DLD1 (cell line): ENCODE data around the gene ST3GAL3.

Source experiments
- in situ Hi-C: cut with HindIII; loops from 2 replicates; pipeline ENCODE4 v1.10.0; 2017; ENCODE audit warnings: low sequenced_read_pairs

The ST3GAL3 gene

GRCh38 chr1:43871181-43871910 is 164.0 kb downstream of the ST3GAL3 start:
- in situ Hi-C loops = no loop called here

- in situ Hi-C loops = no loop called here
These were observed 164.9 kb downstream of the ST3GAL3 start for GRCh38 chr1:43872280-43872679.

- in situ Hi-C loops = no loop called here
These were observed 166.5 kb downstream of the ST3GAL3 start for GRCh38 chr1:43873851-43874250.

- in situ Hi-C loops = no loop called here
These were observed 167.4 kb downstream of the ST3GAL3 start for GRCh38 chr1:43874716-43875115.

- in situ Hi-C loops = no loop called here
These were observed 168.0 kb downstream of the ST3GAL3 start for GRCh38 chr1:43875331-43875730.

GRCh38 chr1:43877101-43877500 is 169.8 kb downstream of the ST3GAL3 start:
- in situ Hi-C loops = no loop called here

GRCh38 chr1:43878440-43878839 is 171.1 kb downstream of the ST3GAL3 start:
- in situ Hi-C loops = no loop called here

GRCh38 chr1:43878854-43879253 is 171.5 kb downstream of the ST3GAL3 start:
- in situ Hi-C loops = no loop called here

- in situ Hi-C loops = no loop called here
These were observed 172.1 kb downstream of the ST3GAL3 start for GRCh38 chr1:43879414-43879813.

GRCh38 chr1:43879996-43880395 is 172.7 kb downstream of the ST3GAL3 start:
- in situ Hi-C loops = no loop called here

GRCh38 chr1:43880604-43881003 is 173.3 kb downstream of the ST3GAL3 start:
- in situ Hi-C loops = no loop called here

- in situ Hi-C loops = no loop called here
These were observed 174.1 kb downstream of the ST3GAL3 start for GRCh38 chr1:43881415-43881814.

- in situ Hi-C loops = no loop called here
These were observed 175.4 kb downstream of the ST3GAL3 start for GRCh38 chr1:43882763-43883162.

- in situ Hi-C loops = no loop called here
These were observed 176.0 kb downstream of the ST3GAL3 start for GRCh38 chr1:43883321-43883720.

GRCh38 chr1:43885279-43885801 is 178.0 kb downstream of the ST3GAL3 start:
- in situ Hi-C loops = no loop called here

- in situ Hi-C loops = no loop called here
These were observed 180.4 kb downstream of the ST3GAL3 start for GRCh38 chr1:43887748-43888147.

GRCh38 chr1:43890815-43891214 is 183.5 kb downstream of the ST3GAL3 start:
- in situ Hi-C loops = no loop called here

GRCh38 chr1:43893006-43893405 is 185.7 kb downstream of the ST3GAL3 start:
- in situ Hi-C loops = no loop called here

GRCh38 chr1:43898981-43899380 is 191.6 kb downstream of the ST3GAL3 start:
- in situ Hi-C loops = no loop called here

- in situ Hi-C loops = no loop called here
These were observed 193.1 kb downstream of the ST3GAL3 start for GRCh38 chr1:43900386-43900785.

GRCh38 chr1:43901196-43901961 is 194.0 kb downstream of the ST3GAL3 start:
- in situ Hi-C loops = no loop called here
